Measurements from ENCODE around the gene KRT33B.

DNA sequence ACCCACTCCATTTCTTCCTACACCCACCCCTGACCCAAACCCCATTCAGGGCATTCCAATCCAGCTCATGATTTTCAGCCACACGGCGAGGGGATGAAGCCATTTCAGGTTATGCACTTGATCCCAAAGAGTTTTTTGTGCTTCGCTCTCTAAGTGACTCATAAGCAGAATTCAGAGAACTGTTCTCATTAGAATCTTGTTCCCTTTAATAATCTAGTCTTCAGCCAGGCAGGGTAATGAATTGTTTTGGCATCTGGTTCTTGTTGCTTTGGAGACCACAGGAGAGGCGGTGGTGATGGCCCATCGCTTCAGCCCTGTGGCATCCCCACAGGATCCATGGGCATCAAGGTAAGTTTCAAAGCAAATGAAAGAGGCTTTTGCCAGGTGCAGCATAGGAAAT is 32.5 kb upstream of the KRT33B start:
- TF ChIP-seq, protein P1, sequence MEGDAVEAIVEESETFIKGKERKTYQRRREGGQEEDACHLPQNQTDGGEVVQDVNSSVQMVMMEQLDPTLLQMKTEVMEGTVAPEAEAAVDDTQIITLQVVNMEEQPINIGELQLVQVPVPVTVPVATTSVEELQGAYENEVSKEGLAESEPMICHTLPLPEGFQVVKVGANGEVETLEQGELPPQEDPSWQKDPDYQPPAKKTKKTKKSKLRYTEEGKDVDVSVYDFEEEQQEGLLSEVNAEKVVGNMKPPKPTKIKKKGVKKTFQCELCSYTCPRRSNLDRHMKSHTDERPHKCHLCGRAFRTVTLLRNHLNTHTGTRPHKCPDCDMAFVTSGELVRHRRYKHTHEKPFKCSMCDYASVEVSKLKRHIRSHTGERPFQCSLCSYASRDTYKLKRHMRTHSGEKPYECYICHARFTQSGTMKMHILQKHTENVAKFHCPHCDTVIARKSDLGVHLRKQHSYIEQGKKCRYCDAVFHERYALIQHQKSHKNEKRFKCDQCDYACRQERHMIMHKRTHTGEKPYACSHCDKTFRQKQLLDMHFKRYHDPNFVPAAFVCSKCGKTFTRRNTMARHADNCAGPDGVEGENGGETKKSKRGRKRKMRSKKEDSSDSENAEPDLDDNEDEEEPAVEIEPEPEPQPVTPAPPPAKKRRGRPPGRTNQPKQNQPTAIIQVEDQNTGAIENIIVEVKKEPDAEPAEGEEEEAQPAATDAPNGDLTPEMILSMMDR (IDR thresholded peaks at IDR 0.05; ENCODE audit: borderline replicate concordance, extremely low read depth, low read length, poor library complexity, severe bottlenecking) = no peak
- no peak for TF ChIP-seq EZH2 (IDR thresholded peaks at IDR 0.05; ENCODE audit: borderline replicate concordance, low read depth, low read length, severe bottlenecking)
